ENCODE measurements around the gene HNRNPA0. TPM values are rescaled to one million over a fixed set of nuclear protein-coding genes. Genes with fewer than 3 reads are reported as not detected.

HNRNPA0 gene
- 21.1 and 24.2 TPM in 2 replicates for total RNA-seq

DNA sequence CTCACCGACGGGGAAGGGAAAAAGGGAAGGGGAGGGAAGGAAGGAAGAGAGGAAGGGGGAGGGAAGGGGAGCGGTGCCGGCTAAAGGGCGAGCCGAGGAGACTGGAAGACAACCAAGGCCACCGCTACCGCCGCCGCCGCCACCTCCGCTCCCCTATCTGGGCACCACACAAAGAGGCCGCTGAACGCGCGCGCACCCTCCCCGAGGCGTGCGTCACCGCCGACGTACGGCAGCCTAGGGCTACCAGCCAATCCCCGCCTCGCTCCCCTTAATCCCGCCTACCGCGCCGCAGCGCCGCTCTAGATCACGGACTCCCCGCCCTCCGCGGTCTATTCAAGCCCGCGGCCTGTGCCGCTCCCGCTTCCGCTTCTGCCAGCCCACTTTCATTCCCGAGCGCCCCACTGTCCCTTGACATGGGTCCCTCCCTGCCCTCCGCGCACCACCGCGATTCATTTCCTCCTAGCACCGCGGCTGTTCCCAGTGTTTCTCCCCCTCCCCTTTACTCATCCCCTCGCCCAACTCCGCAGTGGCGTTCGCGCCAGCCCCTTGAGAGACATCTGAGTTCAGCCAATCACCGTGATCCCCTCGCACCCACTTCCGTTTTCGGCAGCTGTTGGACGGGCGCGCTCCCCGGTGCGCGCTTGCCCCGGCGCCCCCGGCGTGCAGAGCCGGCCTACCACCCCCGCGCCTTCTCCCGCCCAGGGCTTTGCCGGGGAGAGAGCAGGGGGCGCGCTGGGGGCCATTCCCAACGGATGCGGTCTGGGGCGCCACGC is at the start of gene HNRNPA0:
TSS of gene HNRNPA0 (minus strand) at position 176 of the 773 bp plus-strand sequence. CDS start 297 bp downstream, outside the sequence.

DNA sequence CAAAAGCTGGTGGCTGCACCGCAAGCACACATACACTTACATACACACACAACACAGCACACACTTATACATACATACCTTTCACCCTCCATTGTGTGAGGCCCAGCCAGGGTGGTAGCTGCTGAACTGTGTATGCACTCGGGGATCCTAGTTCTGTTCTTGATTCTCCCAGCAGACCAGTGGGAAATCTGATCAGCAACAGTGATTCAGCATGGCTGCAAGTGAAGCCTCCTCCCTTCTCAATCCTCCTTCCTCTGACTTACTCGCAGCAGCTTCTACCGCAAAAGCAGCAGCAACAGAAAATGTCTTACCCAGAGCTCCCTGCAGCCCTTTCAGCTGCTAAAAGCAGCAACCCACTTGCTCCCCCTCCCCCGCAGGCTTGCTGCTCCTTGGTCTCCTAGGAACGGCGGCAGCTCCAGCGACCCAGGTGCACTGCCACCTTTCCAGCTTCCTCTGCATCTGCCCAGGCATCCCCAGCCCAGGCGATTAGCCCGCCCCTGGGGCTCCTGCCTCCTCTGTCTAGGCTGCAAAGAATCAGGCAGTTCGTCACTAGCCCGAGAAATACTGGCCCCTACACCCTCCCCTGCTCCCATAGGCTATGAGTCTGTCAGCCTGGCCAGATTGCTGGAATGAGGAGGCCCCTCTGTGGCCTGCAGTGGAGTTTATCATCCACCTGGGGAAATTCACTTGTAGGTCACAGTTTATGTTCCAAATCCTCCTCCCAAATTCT is 18.4 kb downstream of the HNRNPA0 start, which contains the start of gene KLHL3:
TSS of gene KLHL3 (minus strand) at position 535 of the 730 bp plus-strand sequence. CDS start at position 92, 443 bp downstream.

Other genes with a start within 250 kb of the HNRNPA0 start
- 20.7 and 40.5 TPM in 2 replicates for gene KLHL3, start 18.3 kb downstream of the HNRNPA0 start, total RNA-seq
- gene MYOT, start 113.5 kb upstream of the HNRNPA0 start, total RNA-seq: not detected in 2 replicates
- 0.10 TPM in 1 of 2 replicates, not detected in the other for gene PKD2L2, start 135.1 kb upstream of the HNRNPA0 start, total RNA-seq